CD4-positive, CD25-positive, alpha-beta regulatory T cell (primary cell): ENCODE measurements around the gene TCP1. TPM values are rescaled to one million over a fixed set of nuclear protein-coding genes. Genes with fewer than 3 reads are reported as not detected.

Source experiments
- ATAC-seq, 2 donors: fragments of 150-1000 bp; cut with Tn5 transposase; one replicate each; pipeline ENCODE4 v1.10.0; 2021; ENCODE audit warnings: low read depth in 2 of 2, moderate number of reproducible peaks in 2 of 2, moderate library complexity in 1 of 2
- DNase-seq, 3 donors: peaks; one replicate each; pipeline versions ENCODE4 v3.0.0 to v3.0.0-alpha.2; 2012 to 2022; ENCODE audit warnings: mixed read lengths in 1 of 3
- H3K27ac ChIP-seq: one replicate; pipeline ENCODE4 v1.7.0; 2013; ENCODE audit warnings: mild to moderate bottlenecking, low read length; ENCODE audit not compliant: insufficient read depth, poor library complexity, severe bottlenecking
- H3K27me3 ChIP-seq: one replicate; pipeline ENCODE4 v1.7.0; 2013; ENCODE audit warnings: low read length; ENCODE audit not compliant: control insufficient read depth, insufficient read depth
- H3K36me3 ChIP-seq: one replicate; pipeline ENCODE4 v1.7.0; 2013; ENCODE audit warnings: mild to moderate bottlenecking, low read length, moderate library complexity; ENCODE audit not compliant: control insufficient read depth, insufficient read depth
- H3K4me1 ChIP-seq: 2 replicates; pipeline ENCODE4 v1.7.0; 2013; ENCODE audit warnings: mild to moderate bottlenecking, low read length; ENCODE audit not compliant: insufficient read depth, control insufficient read depth, poor library complexity, severe bottlenecking
- H3K4me3 ChIP-seq: one replicate; pipeline ENCODE4 v1.7.0; 2013; ENCODE audit warnings: low read depth, mild to moderate bottlenecking, low read length, moderate library complexity
- H3K9me3 ChIP-seq, 2 experiments: 1 replicate in 1 of 2; 2 replicates in 1 of 2; pipeline ENCODE4 v1.7.0; 2013; ENCODE audit warnings: low read length in 2 of 2, mild to moderate bottlenecking in 1 of 2, moderate library complexity in 1 of 2; ENCODE audit not compliant: control insufficient read depth in 2 of 2
- H3K27ac Mint-ChIP-seq, 3 donors: one replicate each; pipeline ENCODE4 v1.8.0; 2020 to 2022; ENCODE audit warnings: mild to moderate bottlenecking in 3 of 3, mixed read lengths in 3 of 3, moderate library complexity in 2 of 3
- H3K27me3 Mint-ChIP-seq: one replicate; pipeline ENCODE4 v1.8.0; 2022; ENCODE audit warnings: mild to moderate bottlenecking, mixed read lengths
- H3K36me3 Mint-ChIP-seq: one replicate; pipeline ENCODE4 v1.8.0; 2020; ENCODE audit warnings: mixed read lengths
- H3K4me1 Mint-ChIP-seq, 4 donors: one replicate each; pipeline ENCODE4 v1.8.0; 2020 to 2022; ENCODE audit warnings: mixed read lengths in 4 of 4, mild to moderate bottlenecking in 1 of 4
- H3K4me3 Mint-ChIP-seq, 4 donors: one replicate each; pipeline ENCODE4 v1.8.0; 2020 to 2022; ENCODE audit warnings: mild to moderate bottlenecking in 4 of 4, mixed read lengths in 4 of 4, moderate library complexity in 3 of 4
- H3K9me3 Mint-ChIP-seq, 7 donors: one replicate each; pipeline ENCODE4 v1.8.0; 2020 to 2022; ENCODE audit warnings: mixed read lengths in 7 of 7, mild to moderate bottlenecking in 3 of 7, moderate library complexity in 2 of 7
- polyA plus RNA-seq, 4 donors: library from polyadenylated mRNA; unstranded; fragments of 300-500 nt; fragmentation: Illumina TruSeq; gene quantifications; one replicate each; pipeline ENCODE4 v1.2.3, GENCODE V29; 2021
- total RNA-seq: library from RNA; stranded (reverse); gene quantifications from one replicate; pipeline ENCODE4 v1.2.3, GENCODE V29; 2022

Gene TCP1
- total and polyA plus RNA-seq, 5 donors from 2014 or later, result 83.6 to 205 (median 108) TPM

DNA sequence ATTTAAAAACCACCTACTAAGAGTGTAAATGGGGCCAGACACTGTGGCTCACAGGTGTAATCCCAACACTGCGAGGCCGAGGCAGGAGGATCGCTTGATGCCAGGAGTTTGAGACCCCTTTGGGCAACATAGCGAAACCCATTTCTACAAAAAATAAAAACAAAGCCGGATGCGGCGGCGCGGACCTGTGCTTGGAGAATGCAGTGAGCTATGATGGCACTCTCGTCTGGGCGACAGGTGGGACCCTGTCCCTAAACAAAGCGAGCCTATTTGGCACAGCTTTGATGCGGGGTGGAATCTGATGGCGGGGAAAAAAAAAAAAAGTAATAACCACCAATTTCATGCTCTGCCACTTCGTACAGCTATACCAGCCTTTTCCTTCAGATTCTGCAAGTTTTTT is 1.1 kb downstream of the TCP1 start:
- H3K4me1 ChIP-seq, result peaks cover 29% of the 10 kb centered on the region
- H3K9me3 ChIP-seq, result no peaks in the 10 kb centered on the region
- Mint-ChIP-seq H3K4me1 (peaks cover 11 to 72% (median 48%) of the 10 kb centered on the region in 4 donors), H3K9me3 (no peaks in the 10 kb centered on the region), H3K36me3 (peaks cover 39% of the 10 kb centered on the region), H3K27ac (peak overlapping the region; percentile 89 to 97 (median 92)), H3K4me3 (peak overlapping the region; percentile 90 to 100 (median 99)), H3K27me3 (peaks cover 8% of the 10 kb centered on the region)
- ATAC-seq (no peak), DNase-seq (peak in 1 of 3 donors; percentile 4)
- peaks cover 48% of the 10 kb centered on the region for H3K36me3 ChIP-seq
- H3K27ac ChIP-seq, result peak overlapping the region; percentile 97
- H3K27me3 ChIP-seq, result no peaks in the 10 kb centered on the region
- peak overlapping the region; percentile 86 for H3K4me3 ChIP-seq

DNA sequence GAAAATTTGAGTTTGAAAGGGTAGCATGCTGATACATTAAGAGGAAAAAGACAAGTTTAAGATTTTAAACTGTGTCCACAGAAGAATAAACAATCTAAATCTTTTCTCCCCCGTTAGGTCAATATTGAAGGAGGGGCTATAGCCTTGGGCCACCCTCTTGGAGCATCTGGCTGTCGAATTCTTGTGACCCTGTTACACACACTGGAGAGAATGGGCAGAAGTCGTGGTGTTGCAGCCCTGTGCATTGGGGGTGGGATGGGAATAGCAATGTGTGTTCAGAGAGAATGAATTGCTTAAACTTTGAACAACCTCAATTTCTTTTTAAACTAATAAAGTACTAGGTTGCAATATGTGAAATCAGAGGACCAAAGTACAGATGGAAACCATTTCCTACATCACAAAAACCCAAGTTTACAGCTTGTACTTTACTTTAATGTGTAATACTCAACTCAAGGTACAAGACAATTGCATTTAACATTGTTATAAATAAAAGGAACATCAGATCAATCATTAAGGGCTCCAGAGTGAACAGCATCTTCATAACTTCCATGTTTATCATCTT is 10.8 kb downstream of the TCP1 start:
- Histone ChIP-seq H3K27ac (no peak overlapping the region), H3K36me3 (peaks cover 84% of the 10 kb centered on the region), H3K4me1 (peaks cover 7% of the 10 kb centered on the region), H3K27me3 (no peaks in the 10 kb centered on the region), H3K9me3 (no peaks in the 10 kb centered on the region), H3K4me3 (no peak overlapping the region)
- no peak for DNase-seq
- no peak for ATAC-seq
- Mint-ChIP-seq H3K27ac (peak overlapping the region in 1 of 3 donors; percentile 20), H3K4me3 (no peak overlapping the region), H3K9me3 (no peaks in the 10 kb centered on the region), H3K27me3 (no peaks in the 10 kb centered on the region), H3K36me3 (peaks cover 70% of the 10 kb centered on the region), H3K4me1 (peaks cover 13 to 19% (median 15%) of the 10 kb centered on the region in 4 donors)

DNA sequence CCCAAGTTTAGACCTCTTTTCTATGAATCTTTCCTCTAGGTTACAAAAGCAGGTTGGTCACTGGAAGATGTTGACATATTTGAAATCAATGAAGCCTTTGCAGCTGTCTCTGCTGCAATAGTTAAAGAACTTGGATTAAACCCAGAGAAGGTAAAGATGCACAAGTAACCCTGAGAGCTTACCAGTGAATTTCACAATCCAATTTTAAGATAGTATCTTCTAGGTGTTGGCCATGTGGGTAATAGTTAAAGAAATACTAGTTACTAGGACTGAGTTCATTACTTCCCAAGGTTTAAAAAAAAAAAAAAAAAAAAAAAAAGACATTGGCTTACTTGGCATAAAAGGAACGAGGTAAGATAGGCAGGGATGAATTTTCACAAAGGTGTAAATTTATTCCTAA is 11.3 kb downstream of the TCP1 start:
- Mint-ChIP-seq H3K36me3 (peaks cover 67% of the 10 kb centered on the region), H3K27ac (peak overlapping the region in 1 of 3 donors; percentile 20), H3K4me1 (peaks cover 13 to 16% (median 15%) of the 10 kb centered on the region in 4 donors), H3K4me3 (no peak overlapping the region), H3K9me3 (no peaks in the 10 kb centered on the region), H3K27me3 (no peaks in the 10 kb centered on the region)
- Histone ChIP-seq H3K9me3 (no peaks in the 10 kb centered on the region), H3K27me3 (no peaks in the 10 kb centered on the region), H3K4me3 (no peak overlapping the region), H3K4me1 (peaks cover 7% of the 10 kb centered on the region), H3K27ac (no peak overlapping the region), H3K36me3 (peaks cover 80% of the 10 kb centered on the region)
- DNase-seq, result no peak
- no peak for ATAC-seq

DNA sequence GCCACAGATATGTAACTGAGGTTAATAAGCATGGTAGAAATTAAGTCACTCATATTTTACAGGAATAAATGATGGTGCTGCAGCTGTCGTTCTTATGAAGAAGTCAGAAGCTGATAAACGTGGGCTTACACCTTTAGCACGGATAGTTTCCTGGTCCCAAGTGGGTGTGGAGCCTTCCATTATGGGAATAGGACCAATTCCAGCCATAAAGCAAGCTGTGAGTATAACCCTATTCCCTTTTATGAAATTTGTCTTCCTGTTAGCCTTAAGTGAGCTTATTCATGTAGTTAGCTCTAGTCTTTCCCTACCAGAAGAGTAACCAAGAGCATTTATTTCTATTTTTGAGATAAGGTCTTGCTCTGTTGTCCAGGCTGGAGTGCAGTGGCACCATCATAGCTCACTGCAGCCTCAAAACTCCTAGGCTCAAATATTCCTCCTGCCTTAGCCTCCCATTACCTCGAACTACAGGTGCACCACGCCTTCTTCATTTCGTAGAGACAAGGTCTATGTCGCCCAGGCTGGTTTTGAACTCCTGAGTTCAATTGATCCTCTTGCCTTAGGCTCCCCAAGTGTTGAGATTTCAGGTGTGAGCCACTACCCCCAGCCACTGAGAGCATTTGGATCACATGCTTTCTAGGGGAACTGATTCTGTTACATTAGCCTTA is 12.0 kb downstream of the TCP1 start:
- no peaks in the 10 kb centered on the region for H3K9me3 Mint-ChIP-seq
- no peak overlapping the region for H3K4me3 Mint-ChIP-seq
- peak overlapping the region in 2 of 3 donors; percentile 20 to 60 for H3K27ac Mint-ChIP-seq

DNA sequence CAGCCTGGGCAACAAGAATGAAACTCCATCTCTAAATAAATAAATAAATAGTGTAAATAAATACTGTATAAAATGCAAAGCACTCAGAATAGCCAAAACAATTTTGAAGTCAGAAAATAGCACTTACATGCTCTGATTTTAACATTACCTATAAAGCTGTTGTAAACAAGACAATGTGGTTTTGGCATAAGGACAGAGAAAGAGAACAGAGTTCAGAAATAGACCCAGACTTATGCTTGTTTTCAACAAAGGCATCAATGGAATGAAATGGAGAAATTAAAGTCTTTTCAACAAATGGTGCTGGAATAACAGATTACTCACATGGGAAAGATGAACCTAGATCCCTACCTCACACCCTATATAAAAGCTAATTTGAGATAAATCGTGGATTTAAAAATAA is 17.2 kb downstream of the TCP1 start:
- DNase-seq, result no peak
- H3K4me1 Mint-ChIP-seq, result peaks cover 0 to 11% (median 0%) of the 10 kb centered on the region in 4 donors
- peaks cover 55% of the 10 kb centered on the region for H3K36me3 Mint-ChIP-seq
- Histone ChIP-seq H3K4me1 (no peaks in the 10 kb centered on the region), H3K9me3 (no peaks in the 10 kb centered on the region), H3K36me3 (peaks cover 46% of the 10 kb centered on the region), H3K27me3 (no peaks in the 10 kb centered on the region), H3K4me3 (no peak overlapping the region), H3K27ac (no peak overlapping the region)
- peaks cover 0 to 6% (median 2%) of the 10 kb centered on the region in 7 donors for H3K9me3 Mint-ChIP-seq
- H3K27ac Mint-ChIP-seq, result no peak overlapping the region
- H3K27me3 Mint-ChIP-seq, result no peaks in the 10 kb centered on the region
- peak overlapping the region in 1 of 4 donors; percentile 32 for H3K4me3 Mint-ChIP-seq
- ATAC-seq, result no peak

More for the DNA sequence above, 12.0 kb downstream of the TCP1 start:
- DNase-seq (no peak), ATAC-seq (no peak)
- Histone ChIP-seq H3K4me3 (no peak overlapping the region), H3K27me3 (no peaks in the 10 kb centered on the region), H3K4me1 (peaks cover under 1% of the 10 kb centered on the region), H3K36me3 (peaks cover 74% of the 10 kb centered on the region), H3K9me3 (no peaks in the 10 kb centered on the region), H3K27ac (no peak overlapping the region)
- H3K4me1 Mint-ChIP-seq, result peaks cover 5 to 8% (median 7%) of the 10 kb centered on the region in 4 donors
- peaks cover 59% of the 10 kb centered on the region for H3K36me3 Mint-ChIP-seq
- no peaks in the 10 kb centered on the region for H3K27me3 Mint-ChIP-seq

DNA sequence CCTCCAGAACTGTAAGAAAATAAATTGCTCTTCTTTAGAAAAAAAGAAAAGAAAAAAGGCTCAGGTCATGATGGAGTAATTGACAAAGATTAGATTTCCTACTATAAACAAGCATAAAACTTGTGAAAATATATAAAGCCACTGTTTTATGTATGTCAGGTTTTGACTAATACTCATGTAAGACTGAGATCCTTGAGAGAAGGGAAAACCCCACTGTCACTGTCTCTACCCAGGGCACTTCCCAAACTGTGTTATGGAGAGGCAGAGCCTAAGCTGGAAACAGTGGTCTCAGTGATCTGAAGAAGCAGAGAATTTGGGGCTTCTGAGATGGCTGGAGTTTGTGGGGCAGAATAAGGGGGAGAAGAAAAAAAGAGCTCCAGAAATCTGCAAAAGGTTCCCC is 19.9 kb downstream of the TCP1 start:
- no peak overlapping the region for H3K27ac Mint-ChIP-seq
- Histone ChIP-seq H3K4me3 (no peak overlapping the region), H3K9me3 (no peaks in the 10 kb centered on the region), H3K4me1 (no peaks in the 10 kb centered on the region), H3K27ac (no peak overlapping the region), H3K36me3 (peaks cover 39% of the 10 kb centered on the region), H3K27me3 (no peaks in the 10 kb centered on the region)
- H3K4me3 Mint-ChIP-seq, result no peak overlapping the region
- H3K36me3 Mint-ChIP-seq, result peaks cover 51% of the 10 kb centered on the region
- ATAC-seq, result no peak
- no peaks in the 10 kb centered on the region for H3K27me3 Mint-ChIP-seq
- peaks cover 0 to 15% (median 7%) of the 10 kb centered on the region in 4 donors for H3K4me1 Mint-ChIP-seq
- DNase-seq, result no peak
- peaks cover 0 to 6% (median 2%) of the 10 kb centered on the region in 7 donors for H3K9me3 Mint-ChIP-seq

DNA sequence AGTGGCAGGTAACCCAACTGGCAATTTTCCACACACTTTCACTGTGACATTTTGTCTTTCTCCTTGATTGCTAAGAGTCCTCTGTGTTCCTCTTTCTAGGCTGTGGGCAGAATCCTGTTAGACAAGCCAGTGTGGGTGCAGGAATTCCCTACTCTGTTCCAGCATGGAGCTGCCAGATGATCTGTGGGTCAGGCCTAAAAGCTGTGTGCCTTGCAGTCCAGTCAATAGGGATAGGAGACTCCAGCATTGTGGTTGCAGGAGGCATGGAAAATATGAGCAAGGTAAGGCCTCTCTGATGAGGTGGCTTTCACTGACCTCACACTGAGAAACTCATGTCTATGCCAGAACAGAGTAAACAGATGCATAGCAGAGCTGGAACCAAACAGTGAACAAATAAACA is 22.5 kb downstream of the TCP1 start:
- H3K36me3 Mint-ChIP-seq, result peaks cover 51% of the 10 kb centered on the region
- peaks cover 37% of the 10 kb centered on the region for H3K36me3 ChIP-seq
- DNase-seq, result no peak
- H3K27ac ChIP-seq, result no peak overlapping the region
- peaks cover 4 to 23% (median 15%) of the 10 kb centered on the region in 4 donors for H3K4me1 Mint-ChIP-seq
- H3K4me3 Mint-ChIP-seq, result no peak overlapping the region
- H3K27ac Mint-ChIP-seq, result no peak overlapping the region
- peaks cover 0 to 6% (median 2%) of the 10 kb centered on the region in 7 donors for H3K9me3 Mint-ChIP-seq
- no peak overlapping the region for H3K4me3 ChIP-seq
- H3K27me3 Mint-ChIP-seq, result no peaks in the 10 kb centered on the region
- no peak for ATAC-seq
- H3K4me1 ChIP-seq, result peaks cover 10% of the 10 kb centered on the region
- no peaks in the 10 kb centered on the region for H3K27me3 ChIP-seq
- no peaks in the 10 kb centered on the region for H3K9me3 ChIP-seq
